Fibroblast of lung (primary cell): ENCODE measurements around the gene ZC3H14. TPM values are rescaled to one million over a fixed set of nuclear protein-coding genes. Genes with fewer than 3 reads are reported as not detected.

ENCODE experiments used
- DNase-seq, 2 donors: peaks; one replicate each; pipeline versions ENCODE4 v3.0.0 to v3.0.0-alpha.2; 2010; ENCODE audit warnings: low read depth in 2 of 2
- H2AFZ ChIP-seq: 2 replicates; pipeline ENCODE4 v1.5.1; 2012; ENCODE audit warnings: low read length, control low read depth, inconsistent platforms
- H3K27ac ChIP-seq: 2 replicates; pipeline ENCODE4 v1.5.1; 2011; ENCODE audit warnings: low read length, control low read depth; ENCODE audit not compliant: insufficient read depth
- H3K27me3 ChIP-seq: 2 replicates; pipeline ENCODE4 v1.5.1; 2011; ENCODE audit warnings: mild to moderate bottlenecking, low read length; ENCODE audit not compliant: control insufficient read depth, insufficient read depth
- H3K36me3 ChIP-seq: 2 replicates; pipeline ENCODE4 v1.5.1; 2011; ENCODE audit warnings: low read length; ENCODE audit not compliant: control insufficient read depth, insufficient read depth
- H3K4me1 ChIP-seq: 2 replicates; pipeline ENCODE4 v1.5.1; 2011; ENCODE audit warnings: low read length; ENCODE audit not compliant: control insufficient read depth, insufficient read depth; ENCODE audit errors: extremely low read depth
- H3K4me2 ChIP-seq: 2 replicates; pipeline ENCODE4 v1.5.1; 2011; ENCODE audit warnings: low read length, control low read depth; ENCODE audit not compliant: insufficient read depth; ENCODE audit errors: extremely low read depth
- H3K4me3 ChIP-seq, 4 experiments: fragments of 200-600 bp in 1 of 4; sonication (generic) in 1 of 4; replicated peaks in 1 of 4; 2 replicates each; pipeline ENCODE4 v1.5.1; 2011 to 2016; ENCODE audit warnings: low read length in 4 of 4, low read depth in 3 of 4, mild to moderate bottlenecking in 3 of 4, control low read depth in 2 of 4, inconsistent platforms in 1 of 4, mixed read lengths in 1 of 4; ENCODE audit not compliant: insufficient read depth in 1 of 4; ENCODE audit errors: control extremely low read depth in 1 of 4
- H3K79me2 ChIP-seq: 2 replicates; pipeline ENCODE4 v1.5.1; 2012; ENCODE audit warnings: mild to moderate bottlenecking, low read length, inconsistent platforms; ENCODE audit not compliant: control insufficient read depth, insufficient read depth
- H3K9ac ChIP-seq: 2 replicates; pipeline ENCODE4 v1.5.1; 2011; ENCODE audit warnings: mild to moderate bottlenecking, low read length, control low read depth; ENCODE audit not compliant: insufficient read depth
- H3K9me3 ChIP-seq: 2 replicates; pipeline ENCODE4 v1.5.1; 2012; ENCODE audit warnings: low read depth, low read length; ENCODE audit not compliant: control insufficient read depth, insufficient read depth
- H4K20me1 ChIP-seq: 2 replicates; pipeline ENCODE4 v1.5.1; 2011; ENCODE audit warnings: low read length; ENCODE audit not compliant: control insufficient read depth, insufficient read depth; ENCODE audit errors: extremely low read depth
- EZH2 ChIP-seq: IDR thresholded peaks from 2 replicates; pipeline ENCODE4 v1.5.1; 2012; ENCODE audit warnings: low read length, control low read depth, mild to moderate bottlenecking; ENCODE audit errors: missing control alignments
- polyA plus RNA-seq, 2 donors: library from polyadenylated mRNA; depleted of rRNA in 1 of 2; stranded (reverse) in 1 of 2; unstranded in 1 of 2; fragments of >200 nt; gene quantifications; 2 replicates each; pipeline ENCODE4 v1.2.1, GENCODE V29; 2011 to 2012; ENCODE audit warnings: missing spikeins in 1 of 2
- total RNA-seq: library from RNA; depleted of rRNA; stranded (reverse); fragments of >200 nt; gene quantifications from 2 replicates; pipeline ENCODE4 v1.2.1, GENCODE V29; 2014
- TF ChIP-seq, protein P1 (sequence below), 2 donors: IDR thresholded peaks in 1 of 2; conservative IDR thresholded peaks in 1 of 2; 1 replicate in 1 of 2; 2 replicates in 1 of 2; pipeline ENCODE4 v1.5.1; 2011 to 2012; ENCODE audit warnings: low read length in 2 of 2, control low read depth in 1 of 2, inconsistent platforms in 1 of 2, low read depth in 1 of 2, mild to moderate bottlenecking in 1 of 2

Gene ZC3H14
- total and polyA plus RNA-seq, 2 donors (not counting 1 experiment from before 2014, with no cell fraction given) = 71.0 to 77.4 TPM

DNA sequence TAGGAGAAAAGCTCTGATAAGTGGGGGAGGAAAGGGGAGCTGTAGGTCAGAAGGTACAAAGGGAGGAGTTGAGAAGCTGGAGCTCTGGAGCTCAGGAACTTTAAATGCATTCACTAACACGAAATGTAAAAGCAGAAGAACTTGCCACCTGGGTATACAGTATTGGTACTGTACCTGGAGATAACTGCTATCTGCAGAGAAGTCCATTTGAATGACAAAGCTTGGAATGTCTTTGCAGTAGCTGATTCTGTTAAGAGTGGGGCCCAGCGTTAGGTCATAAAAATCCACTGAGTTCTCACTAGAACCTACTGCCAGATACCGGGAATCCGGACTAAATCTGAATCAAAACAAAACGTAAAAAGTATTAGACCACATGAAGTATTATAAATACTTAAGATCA lies 55.6 kb downstream of the ZC3H14 start:
- Histone ChIP-seq H2AFZ (no peak overlapping the region), H3K9me3 (no peaks in the 10 kb centered on the region), H3K4me2 (no peak overlapping the region), H3K4me3 (no peak overlapping the region), H4K20me1 (no peaks in the 10 kb centered on the region), H3K4me1 (peaks cover 6% of the 10 kb centered on the region), H3K27me3 (no peaks in the 10 kb centered on the region), H3K27ac (no peak overlapping the region), H3K9ac (no peak overlapping the region), H3K79me2 (no peaks in the 10 kb centered on the region), H3K36me3 (no peaks in the 10 kb centered on the region)
- TF ChIP-seq, protein P1, sequence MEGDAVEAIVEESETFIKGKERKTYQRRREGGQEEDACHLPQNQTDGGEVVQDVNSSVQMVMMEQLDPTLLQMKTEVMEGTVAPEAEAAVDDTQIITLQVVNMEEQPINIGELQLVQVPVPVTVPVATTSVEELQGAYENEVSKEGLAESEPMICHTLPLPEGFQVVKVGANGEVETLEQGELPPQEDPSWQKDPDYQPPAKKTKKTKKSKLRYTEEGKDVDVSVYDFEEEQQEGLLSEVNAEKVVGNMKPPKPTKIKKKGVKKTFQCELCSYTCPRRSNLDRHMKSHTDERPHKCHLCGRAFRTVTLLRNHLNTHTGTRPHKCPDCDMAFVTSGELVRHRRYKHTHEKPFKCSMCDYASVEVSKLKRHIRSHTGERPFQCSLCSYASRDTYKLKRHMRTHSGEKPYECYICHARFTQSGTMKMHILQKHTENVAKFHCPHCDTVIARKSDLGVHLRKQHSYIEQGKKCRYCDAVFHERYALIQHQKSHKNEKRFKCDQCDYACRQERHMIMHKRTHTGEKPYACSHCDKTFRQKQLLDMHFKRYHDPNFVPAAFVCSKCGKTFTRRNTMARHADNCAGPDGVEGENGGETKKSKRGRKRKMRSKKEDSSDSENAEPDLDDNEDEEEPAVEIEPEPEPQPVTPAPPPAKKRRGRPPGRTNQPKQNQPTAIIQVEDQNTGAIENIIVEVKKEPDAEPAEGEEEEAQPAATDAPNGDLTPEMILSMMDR (conservative IDR thresholded peaks at IDR 0.05 in 1 of 2, IDR thresholded peaks at IDR 0.05 in 1 of 2; ENCODE audit: low read depth in 1 of 2, low read length in 2 of 2) = no peak
- no peak for TF ChIP-seq EZH2
- DNase-seq = no peak

DNA sequence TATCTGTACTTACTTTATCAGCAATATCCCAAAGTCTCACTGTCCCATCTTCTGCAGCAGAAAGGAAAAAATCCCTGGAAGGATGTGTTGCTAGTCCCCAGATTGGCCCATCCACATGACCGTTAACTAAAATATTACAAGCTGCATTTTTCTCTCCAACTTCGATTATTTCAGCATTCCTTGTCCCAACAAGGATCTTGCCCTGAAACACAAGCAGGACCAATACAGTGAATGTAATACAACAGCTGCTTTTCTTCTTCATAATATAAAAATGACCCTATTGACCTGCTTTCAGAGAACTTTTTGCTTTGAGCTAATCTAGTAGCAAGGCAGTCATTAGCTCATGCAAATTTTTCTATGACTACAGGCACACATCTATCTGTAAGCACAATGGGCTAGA lies 58.3 kb downstream of the ZC3H14 start:
- Histone ChIP-seq H3K9me3 (no peaks in the 10 kb centered on the region), H3K9ac (no peak overlapping the region), H3K27ac (no peak overlapping the region), H3K4me2 (no peak overlapping the region), H3K4me3 (no peak overlapping the region), H4K20me1 (no peaks in the 10 kb centered on the region), H2AFZ (no peak overlapping the region), H3K79me2 (no peaks in the 10 kb centered on the region), H3K36me3 (no peaks in the 10 kb centered on the region), H3K27me3 (no peaks in the 10 kb centered on the region), H3K4me1 (no peaks in the 10 kb centered on the region)
- TF ChIP-seq, protein P1 (conservative IDR thresholded peaks at IDR 0.05 in 1 of 2, IDR thresholded peaks at IDR 0.05 in 1 of 2; ENCODE audit: low read depth in 1 of 2, low read length in 2 of 2) = no peak
- no peak for TF ChIP-seq EZH2
- DNase-seq = peak; percentile 11 to 15

DNA sequence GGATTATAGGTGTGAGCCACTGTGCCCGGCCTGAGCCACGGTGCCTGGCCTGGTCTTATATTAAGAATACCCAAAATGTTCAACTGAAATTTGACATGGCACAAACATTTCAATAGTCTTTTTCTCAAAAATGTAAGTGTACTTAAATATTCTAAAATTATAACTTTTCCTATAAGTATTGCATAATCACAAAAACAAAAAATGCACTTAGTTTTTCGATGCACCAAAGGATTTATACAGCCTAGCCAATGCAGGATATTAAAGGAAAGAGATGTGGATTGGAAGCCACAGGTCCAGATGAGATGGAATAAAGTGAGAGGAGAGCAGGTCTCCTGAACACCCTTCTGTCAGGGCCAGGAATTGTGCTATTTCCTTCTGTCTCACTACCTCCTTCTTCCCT lies 62.8 kb downstream of the ZC3H14 start:
- Histone ChIP-seq H3K27ac (no peak overlapping the region), H3K9me3 (no peaks in the 10 kb centered on the region), H3K4me3 (no peak overlapping the region), H3K36me3 (no peaks in the 10 kb centered on the region), H4K20me1 (no peaks in the 10 kb centered on the region), H3K79me2 (no peaks in the 10 kb centered on the region), H3K4me2 (no peak overlapping the region), H3K9ac (no peak overlapping the region), H2AFZ (no peak overlapping the region), H3K27me3 (no peaks in the 10 kb centered on the region), H3K4me1 (no peaks in the 10 kb centered on the region)
- no peak for DNase-seq
- TF ChIP-seq, protein P1 (conservative IDR thresholded peaks at IDR 0.05 in 1 of 2, IDR thresholded peaks at IDR 0.05 in 1 of 2; ENCODE audit: low read depth in 1 of 2, low read length in 2 of 2) = no peak
